CD4-positive, CD25-positive, alpha-beta regulatory T cell (primary cell): ENCODE data around the gene TAF10. TPM values are rescaled to one million over a fixed set of nuclear protein-coding genes. Genes with fewer than 3 reads are reported as not detected.

Experiments
- ATAC-seq, 2 donors: fragments of 150-1000 bp; cut with Tn5 transposase; one replicate each; pipeline ENCODE4 v1.10.0; 2021; ENCODE audit warnings: low read depth in 2 of 2, moderate number of reproducible peaks in 2 of 2, moderate library complexity in 1 of 2
- DNase-seq, 3 donors: peaks; one replicate each; pipeline versions ENCODE4 v3.0.0 to v3.0.0-alpha.2; 2012 to 2022; ENCODE audit warnings: mixed read lengths in 1 of 3
- H3K27ac ChIP-seq: one replicate; pipeline ENCODE4 v1.7.0; 2013; ENCODE audit warnings: mild to moderate bottlenecking, low read length; ENCODE audit not compliant: insufficient read depth, poor library complexity, severe bottlenecking
- H3K27me3 ChIP-seq: one replicate; pipeline ENCODE4 v1.7.0; 2013; ENCODE audit warnings: low read length; ENCODE audit not compliant: control insufficient read depth, insufficient read depth
- H3K36me3 ChIP-seq: one replicate; pipeline ENCODE4 v1.7.0; 2013; ENCODE audit warnings: mild to moderate bottlenecking, low read length, moderate library complexity; ENCODE audit not compliant: control insufficient read depth, insufficient read depth
- H3K4me1 ChIP-seq: 2 replicates; pipeline ENCODE4 v1.7.0; 2013; ENCODE audit warnings: mild to moderate bottlenecking, low read length; ENCODE audit not compliant: insufficient read depth, control insufficient read depth, poor library complexity, severe bottlenecking
- H3K4me3 ChIP-seq: one replicate; pipeline ENCODE4 v1.7.0; 2013; ENCODE audit warnings: low read depth, mild to moderate bottlenecking, low read length, moderate library complexity
- H3K9me3 ChIP-seq, 2 experiments: 1 replicate in 1 of 2; 2 replicates in 1 of 2; pipeline ENCODE4 v1.7.0; 2013; ENCODE audit warnings: low read length in 2 of 2, mild to moderate bottlenecking in 1 of 2, moderate library complexity in 1 of 2; ENCODE audit not compliant: control insufficient read depth in 2 of 2
- H3K27ac Mint-ChIP-seq, 3 donors: one replicate each; pipeline ENCODE4 v1.8.0; 2020 to 2022; ENCODE audit warnings: mild to moderate bottlenecking in 3 of 3, mixed read lengths in 3 of 3, moderate library complexity in 2 of 3
- H3K27me3 Mint-ChIP-seq: one replicate; pipeline ENCODE4 v1.8.0; 2022; ENCODE audit warnings: mild to moderate bottlenecking, mixed read lengths
- H3K36me3 Mint-ChIP-seq: one replicate; pipeline ENCODE4 v1.8.0; 2020; ENCODE audit warnings: mixed read lengths
- H3K4me1 Mint-ChIP-seq, 4 donors: one replicate each; pipeline ENCODE4 v1.8.0; 2020 to 2022; ENCODE audit warnings: mixed read lengths in 4 of 4, mild to moderate bottlenecking in 1 of 4
- H3K4me3 Mint-ChIP-seq, 4 donors: one replicate each; pipeline ENCODE4 v1.8.0; 2020 to 2022; ENCODE audit warnings: mild to moderate bottlenecking in 4 of 4, mixed read lengths in 4 of 4, moderate library complexity in 3 of 4
- H3K9me3 Mint-ChIP-seq, 7 donors: one replicate each; pipeline ENCODE4 v1.8.0; 2020 to 2022; ENCODE audit warnings: mixed read lengths in 7 of 7, mild to moderate bottlenecking in 3 of 7, moderate library complexity in 2 of 7
- polyA plus RNA-seq, 4 donors: library from polyadenylated mRNA; unstranded; fragments of 300-500 nt; fragmentation: Illumina TruSeq; gene quantifications; one replicate each; pipeline ENCODE4 v1.2.3, GENCODE V29; 2021
- total RNA-seq: library from RNA; stranded (reverse); gene quantifications from one replicate; pipeline ENCODE4 v1.2.3, GENCODE V29; 2022

The TAF10 gene
- total and polyA plus RNA-seq, 5 donors from 2014 or later = 125 to 386 (median 259) TPM

GRCh38 chr11:6655020-6655789, 43.2 kb upstream of the TAF10 start:
- H3K27ac ChIP-seq = peak overlapping the region; percentile 39
- no peaks in the 10 kb centered on the region for H3K36me3 ChIP-seq
- Mint-ChIP-seq H3K27me3 (peaks cover 16% of the 10 kb centered on the region), H3K4me3 (no peak overlapping the region), H3K4me1 (peaks cover 0 to 11% (median 1%) of the 10 kb centered on the region in 4 donors), H3K36me3 (no peaks in the 10 kb centered on the region), H3K9me3 (peaks cover 0 to 2% (median 0%) of the 10 kb centered on the region in 7 donors), H3K27ac (no peak overlapping the region)
- peak overlapping the region; percentile 64 for H3K4me3 ChIP-seq
- DNase-seq (peak in 1 of 3 donors; percentile 15), ATAC-seq (peak; percentile 37 to 38)
- peaks cover 29% of the 10 kb centered on the region for H3K27me3 ChIP-seq
- H3K4me1 ChIP-seq = peaks cover 4% of the 10 kb centered on the region
- no peaks in the 10 kb centered on the region for H3K9me3 ChIP-seq

GRCh38 chr11:6654281-6655019, 42.4 kb upstream of the TAF10 start:
- Mint-ChIP-seq H3K36me3 (no peaks in the 10 kb centered on the region), H3K4me1 (peaks cover 0 to 11% (median 1%) of the 10 kb centered on the region in 4 donors), H3K27ac (no peak overlapping the region), H3K4me3 (no peak overlapping the region), H3K27me3 (peaks cover 16% of the 10 kb centered on the region), H3K9me3 (peaks cover 0 to 2% (median 0%) of the 10 kb centered on the region in 7 donors)
- Histone ChIP-seq H3K27me3 (peaks cover 29% of the 10 kb centered on the region), H3K4me1 (peaks cover 4% of the 10 kb centered on the region), H3K27ac (peak overlapping the region; percentile 39), H3K9me3 (no peaks in the 10 kb centered on the region), H3K4me3 (peak overlapping the region; percentile 3), H3K36me3 (no peaks in the 10 kb centered on the region)
- DNase-seq (no peak), ATAC-seq (peak in 1 of 2 donors; percentile 9)

GRCh38 chr11:6653656-6654055, 41.6 kb upstream of the TAF10 start:
- Histone ChIP-seq H3K4me1 (peaks cover 4% of the 10 kb centered on the region), H3K4me3 (no peak overlapping the region), H3K9me3 (no peaks in the 10 kb centered on the region), H3K27me3 (peaks cover 29% of the 10 kb centered on the region), H3K36me3 (no peaks in the 10 kb centered on the region), H3K27ac (no peak overlapping the region)
- Mint-ChIP-seq H3K27me3 (peaks cover 16% of the 10 kb centered on the region), H3K9me3 (peaks cover 0 to 2% (median 0%) of the 10 kb centered on the region in 7 donors), H3K4me3 (no peak overlapping the region), H3K36me3 (no peaks in the 10 kb centered on the region), H3K4me1 (peaks cover 0 to 11% (median 1%) of the 10 kb centered on the region in 4 donors), H3K27ac (no peak overlapping the region)
- DNase-seq (no peak), ATAC-seq (no peak)

DNA sequence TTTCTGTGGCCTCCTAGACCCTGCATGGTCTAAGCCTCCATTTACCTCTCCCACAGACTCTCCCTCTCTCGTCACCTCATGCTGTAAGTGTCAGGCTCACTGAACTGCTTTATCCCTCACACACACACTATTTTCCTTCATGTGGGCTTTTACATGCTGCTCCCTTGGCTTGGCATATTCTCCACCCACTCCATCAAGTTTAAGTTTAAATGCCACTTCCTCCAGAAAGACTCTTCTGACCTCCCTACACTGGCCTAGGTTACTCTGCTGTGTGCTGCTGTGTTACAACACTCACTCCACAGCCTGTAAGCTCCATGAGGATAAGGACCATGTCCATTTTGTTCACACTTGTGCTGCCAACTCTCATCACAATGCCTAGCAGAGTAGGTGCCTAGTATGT, 41.1 kb upstream of the TAF10 start:
- H3K27ac ChIP-seq = no peak overlapping the region
- Mint-ChIP-seq H3K36me3 (no peaks in the 10 kb centered on the region), H3K9me3 (peaks cover 0 to 2% (median 0%) of the 10 kb centered on the region in 7 donors), H3K4me3 (no peak overlapping the region), H3K27ac (no peak overlapping the region), H3K27me3 (peaks cover 16% of the 10 kb centered on the region), H3K4me1 (peaks cover 0 to 11% (median 1%) of the 10 kb centered on the region in 4 donors)
- H3K4me3 ChIP-seq = no peak overlapping the region
- ATAC-seq (no peak), DNase-seq (no peak)
- no peaks in the 10 kb centered on the region for H3K9me3 ChIP-seq
- peaks cover 9% of the 10 kb centered on the region for H3K4me1 ChIP-seq
- H3K36me3 ChIP-seq = no peaks in the 10 kb centered on the region
- peaks cover 29% of the 10 kb centered on the region for H3K27me3 ChIP-seq

DNA sequence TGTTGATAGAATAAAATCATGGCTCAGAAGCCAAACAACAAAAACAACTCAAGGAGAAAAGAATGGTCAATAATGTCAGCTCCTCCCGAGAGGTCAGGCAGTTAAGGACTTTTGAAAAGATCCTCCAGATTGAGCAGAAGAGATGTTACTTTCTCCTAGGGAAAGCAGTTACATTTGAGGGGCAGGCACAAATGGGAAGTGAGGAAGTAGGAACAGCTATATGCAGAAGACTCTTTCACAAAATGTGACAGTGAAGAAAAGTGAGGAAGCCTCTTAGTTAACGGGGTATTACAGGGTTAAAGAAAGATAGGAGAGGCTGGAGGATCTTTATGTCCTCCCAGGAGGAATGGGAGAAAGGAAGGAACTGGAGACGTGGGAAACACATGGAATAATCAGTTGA, 40.2 kb upstream of the TAF10 start:
- Mint-ChIP-seq H3K27me3 (peaks cover 14% of the 10 kb centered on the region), H3K4me3 (no peak overlapping the region), H3K36me3 (no peaks in the 10 kb centered on the region), H3K4me1 (peaks cover 0 to 11% (median 1%) of the 10 kb centered on the region in 4 donors), H3K9me3 (peaks cover 0 to 2% (median 0%) of the 10 kb centered on the region in 7 donors), H3K27ac (no peak overlapping the region)
- Histone ChIP-seq H3K4me3 (no peak overlapping the region), H3K27me3 (peaks cover 23% of the 10 kb centered on the region), H3K9me3 (no peaks in the 10 kb centered on the region), H3K4me1 (peaks cover 18% of the 10 kb centered on the region), H3K27ac (no peak overlapping the region), H3K36me3 (no peaks in the 10 kb centered on the region)
- ATAC-seq (no peak), DNase-seq (no peak)

- H3K27ac Mint-ChIP-seq = no peak overlapping the region
- H3K4me1 Mint-ChIP-seq = peaks cover 0 to 1% (median under 1%) of the 10 kb centered on the region in 4 donors
- ATAC-seq = no peak
- Histone ChIP-seq H3K36me3 (no peaks in the 10 kb centered on the region), H3K4me3 (no peak overlapping the region), H3K27me3 (peaks cover 16% of the 10 kb centered on the region), H3K27ac (no peak overlapping the region), H3K9me3 (no peaks in the 10 kb centered on the region), H3K4me1 (peaks cover 31% of the 10 kb centered on the region)
- DNase-seq = no peak
- no peaks in the 10 kb centered on the region for H3K9me3 Mint-ChIP-seq
- H3K27me3 Mint-ChIP-seq = peaks cover 2% of the 10 kb centered on the region
- H3K36me3 Mint-ChIP-seq = no peaks in the 10 kb centered on the region
- H3K4me3 Mint-ChIP-seq = no peak overlapping the region
These were observed 39.0 kb upstream of the TAF10 start for GRCh38 chr11:6650980-6651379.

DNA sequence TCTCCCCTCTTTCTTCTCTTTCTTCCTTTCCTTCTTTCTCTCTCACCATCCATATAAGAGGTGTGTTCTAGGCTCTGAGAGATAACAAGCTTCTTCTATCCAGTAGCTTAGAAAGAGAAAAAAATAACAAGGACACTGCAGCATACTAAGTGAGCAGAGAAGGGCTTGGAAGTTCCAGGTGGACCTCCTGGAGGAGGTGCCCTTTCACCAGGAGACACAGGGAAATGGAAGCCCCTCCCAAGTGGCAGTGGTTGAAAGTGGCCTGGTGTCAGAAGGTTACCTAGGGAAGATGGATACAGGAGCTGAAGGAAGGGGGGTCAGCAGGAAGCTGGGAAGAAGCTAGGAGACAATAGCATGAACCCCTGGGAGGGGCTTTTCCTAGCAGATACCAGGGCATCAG, 38.1 kb upstream of the TAF10 start:
- DNase-seq (no peak), ATAC-seq (no peak)
- Mint-ChIP-seq H3K36me3 (no peaks in the 10 kb centered on the region), H3K4me1 (no peaks in the 10 kb centered on the region), H3K4me3 (no peak overlapping the region), H3K27me3 (no peaks in the 10 kb centered on the region), H3K27ac (no peak overlapping the region), H3K9me3 (no peaks in the 10 kb centered on the region)
- no peaks in the 10 kb centered on the region for H3K36me3 ChIP-seq
- H3K27me3 ChIP-seq = peaks cover 15% of the 10 kb centered on the region
- H3K4me1 ChIP-seq = peaks cover 38% of the 10 kb centered on the region
- H3K27ac ChIP-seq = no peak overlapping the region
- no peak overlapping the region for H3K4me3 ChIP-seq
- no peaks in the 10 kb centered on the region for H3K9me3 ChIP-seq
